K562 (cell line): ENCODE measurements around the gene ZNF319. TPM values are rescaled to one million over a fixed set of nuclear protein-coding genes. Genes with fewer than 3 reads are reported as not detected.
A peak's percentile ranks its signal among the peaks of the same experiment; 100 is the strongest.

Experiments used
- ATAC-seq: fragments of 200-7000 bp; cut with Tn5 transposase; 3 replicates; pipeline ENCODE4 v1.9.1; 2020; ENCODE audit warnings: moderate library complexity
- BruUV-seq: library from RNA; stranded (reverse); fragments of 400-500 nt; replicated peaks from 2 replicates; lab custom pipeline; 2021; lab: Mats Ljungman, UMichigan
- CTCF ChIA-PET: fragments of 300-600 bp; formaldehyde crosslinking; extraction: SDS; loops from one replicate; lab custom pipeline; 2021; ENCODE audit warnings: low intra/inter-chr PET ratio; lab: Yijun Ruan, JAX
- POLR2A ChIA-PET: fragments of 300-600, 350-650 bp; sonication (Branson Sonifier 250); formaldehyde crosslinking; extraction: SDS; loops from one replicate; lab custom pipeline; 2021; ENCODE audit warnings: antibody characterized with exemption, inconsistent platforms; lab: Yijun Ruan, JAX
- DNase-seq, 4 experiments: peaks; one replicate each; pipeline versions ENCODE4 v3.0.0 to v3.0.0-alpha.2; 2011 to 2018; ENCODE audit warnings: low spot score in 3 of 4, mixed read lengths in 3 of 4; ENCODE audit errors: extremely low read depth in 1 of 4
- FAIRE-seq: peaks from 2 replicates; lab custom pipeline; 2011; peaks lifted over from hg19 to GRCh38; lab: Jason Lieb, UNC
- H2AFZ ChIP-seq: 2 replicates; pipeline ENCODE4 v1.6.0; 2011; ENCODE audit warnings: low read depth, low read length, control low read depth, inconsistent platforms
- H3K27ac ChIP-seq: fragments of 200-600 bp; 3 replicates; pipeline ENCODE4 v1.8.0; 2011; ENCODE audit warnings: low read depth, mild to moderate bottlenecking, control low read depth, inconsistent platforms, low read length, moderate library complexity, mixed read lengths; ENCODE audit errors: extremely low read depth
- H3K27me3 ChIP-seq, 2 experiments: fragments of 300-600 bp in 1 of 2; 2 replicates in 1 of 2; 3 replicates in 1 of 2; pipeline versions ENCODE4 v1.6.0 to v1.8.0; 2011; ENCODE audit warnings: inconsistent platforms in 2 of 2, low read length in 2 of 2, mild to moderate bottlenecking in 1 of 2, mixed read lengths in 1 of 2, moderate library complexity in 1 of 2; ENCODE audit not compliant: control insufficient read depth in 2 of 2, insufficient read depth in 2 of 2
- H3K36me3 ChIP-seq: fragments of 300-600 bp; 3 replicates; pipeline ENCODE4 v1.8.0; 2011; ENCODE audit warnings: mild to moderate bottlenecking, low read length, inconsistent platforms; ENCODE audit not compliant: control insufficient read depth, insufficient read depth
- H3K4me1 ChIP-seq, 2 experiments: fragments of 200-600 bp in 1 of 2; replicated peaks in 1 of 2; 2 replicates in 1 of 2; 3 replicates in 1 of 2; pipeline versions ENCODE4 v1.5.1 to v1.8.0; 2011; ENCODE audit warnings: inconsistent platforms in 2 of 2, low read length in 2 of 2, mild to moderate bottlenecking in 1 of 2, mixed read lengths in 1 of 2, moderate library complexity in 1 of 2; ENCODE audit not compliant: control insufficient read depth in 2 of 2, insufficient read depth in 2 of 2
- H3K4me2 ChIP-seq: 2 replicates; pipeline ENCODE4 v1.6.1; 2011; ENCODE audit warnings: low read length, control low read depth, inconsistent platforms, mixed read lengths; ENCODE audit not compliant: insufficient read depth
- H3K4me3 ChIP-seq: fragments of 200-600 bp; sonication (generic), shearing (Covaris generic); 2 replicates; pipeline ENCODE4 v1.5.1; 2016; ENCODE audit warnings: control low read depth, inconsistent platforms
- H3K79me2 ChIP-seq: fragments of 200-600 bp; 3 replicates; pipeline ENCODE4 v1.8.0; 2011; ENCODE audit warnings: low read length, inconsistent platforms; ENCODE audit not compliant: control insufficient read depth, insufficient read depth
- H3K9ac ChIP-seq, 2 experiments: 2 replicates each; pipeline versions ENCODE4 v1.6.0 to v1.6.1; 2011; ENCODE audit warnings: low read depth in 2 of 2, low read length in 2 of 2, control low read depth in 1 of 2, inconsistent platforms in 1 of 2, mild to moderate bottlenecking in 1 of 2, mixed read lengths in 1 of 2; ENCODE audit not compliant: insufficient read depth in 1 of 2
- H3K9me1 ChIP-seq: one replicate; pipeline ENCODE4 v1.6.0; 2011; ENCODE audit warnings: inconsistent platforms, mild to moderate bottlenecking, low read length, moderate library complexity; ENCODE audit not compliant: control insufficient read depth, insufficient read depth
- H3K9me3 ChIP-seq: replicated peaks from 2 replicates; pipeline ENCODE4 v1.5.1; 2011; ENCODE audit warnings: low read depth, low read length, inconsistent platforms; ENCODE audit not compliant: control insufficient read depth, insufficient read depth
- H4K20me1 ChIP-seq: replicated peaks from 2 replicates; pipeline ENCODE4 v1.6.1; 2011; ENCODE audit warnings: low read length, inconsistent platforms, mixed read lengths; ENCODE audit not compliant: control insufficient read depth, insufficient read depth
- ILF3 ChIP-seq: fragments of 450-650 bp; IDR thresholded peaks from 2 replicates; pipeline ENCODE4 v1.6.1; 2018; ENCODE audit warnings: antibody characterized with exemption, mild to moderate bottlenecking, moderate library complexity, borderline replicate concordance
- MCM2 ChIP-seq: fragments of 450-650 bp; IDR thresholded peaks from 2 replicates; pipeline ENCODE4 v1.6.1; 2017; ENCODE audit warnings: low read depth, mild to moderate bottlenecking
- RBM34 ChIP-seq: fragments of 200-400 bp; formaldehyde crosslinking; IDR thresholded peaks from 2 replicates; pipeline ENCODE4 v1.6.1; 2018; ENCODE audit warnings: low read length, borderline replicate concordance; ENCODE audit not compliant: insufficient read depth
- ZNF778 ChIP-seq: fragments of 450-650 bp; formaldehyde crosslinking; IDR thresholded peaks from 2 replicates; pipeline ENCODE4 v1.4.0; 2020; ENCODE audit warnings: mild to moderate bottlenecking, moderate library complexity
- WGBS: fragments of 100-300 bp; shearing (Covaris generic); methylation state at CpG from one replicate; pipeline ENCODE4 v1.1.6; 2016; ENCODE audit warnings: low coverage, mixed read lengths; ENCODE audit not compliant: insufficient coverage; ENCODE audit errors: missing lambda C conversion rate; 5-methylcytosine and 5-hydroxymethylcytosine counted together
- in situ Hi-C: fragments of 300-500 bp; cut with MboI; formaldehyde crosslinking; loops from 4 replicates; pipeline ENCODE4 v1.15.0; 2018; ENCODE audit warnings: inconsistent platforms, mixed read lengths
- intact Hi-C: fragments of 100-400 bp; cut with micrococcal nuclease; formaldehyde crosslinking; loops from 2 replicates; pipeline ENCODE4 v1.14.2; 2022
- polyA plus RNA-seq, 8 experiments: library from polyadenylated mRNA; depleted of rRNA in 4 of 8; stranded (reverse) in 5 of 8; unstranded in 3 of 8; fragments of >200 nt; fragmentation: Nextera tagmentation in 2 of 8; fragmentation: Illumina TruSeq in 1 of 8; extraction: Ambion mirVana in 2 of 8; extraction: Trizol in 1 of 8; gene quantifications; 2 replicates each; pipeline versions ENCODE4 v1.2.1 to v1.2.3, GENCODE V29; 2011 to 2014; ENCODE audit warnings: inconsistent platforms in 1 of 8, missing spikeins in 1 of 8
- total RNA-seq, 7 experiments: library from RNA; depleted of rRNA in 6 of 7; stranded (reverse); fragments of >200 nt in 6 of 7; fragmentation: Illumina TruSeq in 2 of 7; extraction: Trizol in 2 of 7; gene quantifications; 2 replicates each; pipeline versions ENCODE4 v1.2.1 to v1.2.3, GENCODE V29; 2011 to 2021; ENCODE audit warnings: low replicate concordance in 1 of 7
- TF ChIP-seq, protein P1 (sequence below), 2 experiments: IDR thresholded peaks in 1 of 2; conservative IDR thresholded peaks in 1 of 2; 2 replicates each; pipeline ENCODE4 v1.6.1; 2016; ENCODE audit warnings: low read depth in 2 of 2, mild to moderate bottlenecking in 1 of 2, missing compliant biosample characterization in 1 of 2, missing genetic modification characterization in 1 of 2, moderate library complexity in 1 of 2

The ZNF319 gene
- total and polyA plus RNA-seq, 9 of the 15 experiments (the other 6 are each of a cell fraction or from before 2014, with no cell fraction given): 0.20 to 5.7 (median 1.4) TPM

DNA sequence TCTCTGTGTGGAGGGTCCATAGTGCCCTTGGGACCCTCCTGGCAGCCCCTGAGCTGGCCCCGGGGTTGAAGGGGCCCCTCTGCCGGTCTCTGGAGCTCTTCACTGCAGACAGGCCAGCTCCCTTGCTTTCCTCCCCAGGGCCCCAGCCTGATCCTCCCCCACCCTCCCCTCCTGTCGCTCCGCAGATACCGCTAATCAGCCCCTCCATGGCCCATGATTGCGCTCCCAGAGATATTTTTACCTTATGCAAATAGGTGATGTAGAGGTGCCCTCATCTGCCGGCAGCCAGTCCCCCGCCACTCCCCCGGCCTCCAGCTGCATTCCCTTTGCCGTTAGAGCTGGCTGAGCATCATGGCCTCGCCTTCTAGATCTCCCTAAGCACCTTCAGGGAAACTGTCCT is 34.3 kb upstream of the ZNF319 start (continued):
- no peak for TF ChIP-seq RBM34

DNA sequence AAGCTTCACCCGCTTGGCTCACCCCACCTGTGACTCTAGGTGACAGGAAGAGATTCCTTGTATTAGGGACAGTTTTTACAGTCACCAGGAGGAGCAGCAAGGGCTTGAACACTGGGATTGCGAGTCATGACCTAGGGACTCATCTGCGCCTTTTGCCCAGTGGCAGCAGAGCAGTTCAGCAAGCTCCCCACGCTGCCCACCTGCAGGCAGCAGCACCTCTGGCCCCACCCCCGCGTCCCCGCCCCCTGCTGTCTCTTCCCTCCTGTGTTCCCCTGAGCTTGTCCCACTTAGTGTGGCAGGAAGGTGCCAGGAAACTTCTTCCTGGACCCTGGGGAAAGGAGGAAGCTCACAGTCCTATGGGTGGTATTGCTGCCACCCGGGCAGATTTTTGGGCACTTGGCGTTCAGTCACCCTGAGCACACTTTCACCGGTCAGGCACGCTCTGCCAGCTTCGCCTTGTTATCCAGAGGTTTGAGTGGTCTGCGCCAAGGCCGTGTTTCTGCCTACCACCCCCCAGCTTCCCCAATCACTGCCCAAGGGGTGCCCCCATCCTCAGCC is 33.7 kb upstream of the ZNF319 start:
- peaks cover 3% of the 10 kb centered on the region; the same call in 1 of the 3 replicates for H3K79me2 ChIP-seq
- in situ Hi-C loops (loop anchor here (5.0 kb wide), 1 partner anchor 83 kb away; no protein-coding TSS in a partner anchor), intact Hi-C loops (no loop called here)
- WGBS: 62% methylated on average over 6 of the region's 14 CpGs
- no peaks in the 10 kb centered on the region for H3K9me3 ChIP-seq
- FAIRE-seq: no peak
- peaks cover 16% of the 10 kb centered on the region; the same call in 2 of the 3 replicates for H3K36me3 ChIP-seq
- peak in 2 of 4 experiments; percentile 33 to 42 for DNase-seq
- POLR2A ChIA-PET: interaction anchor here (0.7 kb wide), 1 partner anchor 75 kb away, joined by 3 read pairs; no protein-coding TSS in a partner anchor
- no TSS peak for BruUV-seq
- peaks cover 16% of the 10 kb centered on the region for H3K9me1 ChIP-seq
- ATAC-seq: no peak
- no peak overlapping the region for H3K27ac ChIP-seq
- no peaks in the 10 kb centered on the region for H3K27me3 ChIP-seq
- CTCF ChIA-PET: no interaction called here
- H4K20me1 ChIP-seq: peaks cover 17% of the 10 kb centered on the region
- peaks cover 33 to 55% of the 10 kb centered on the region in 2 experiments for H3K4me1 ChIP-seq
- peak overlapping the region in 1 of 2 experiments; percentile 57; a peak in 1 of 4 replicates for H3K9ac ChIP-seq
- no peak overlapping the region for H2AFZ ChIP-seq
- TF ChIP-seq, protein P1, sequence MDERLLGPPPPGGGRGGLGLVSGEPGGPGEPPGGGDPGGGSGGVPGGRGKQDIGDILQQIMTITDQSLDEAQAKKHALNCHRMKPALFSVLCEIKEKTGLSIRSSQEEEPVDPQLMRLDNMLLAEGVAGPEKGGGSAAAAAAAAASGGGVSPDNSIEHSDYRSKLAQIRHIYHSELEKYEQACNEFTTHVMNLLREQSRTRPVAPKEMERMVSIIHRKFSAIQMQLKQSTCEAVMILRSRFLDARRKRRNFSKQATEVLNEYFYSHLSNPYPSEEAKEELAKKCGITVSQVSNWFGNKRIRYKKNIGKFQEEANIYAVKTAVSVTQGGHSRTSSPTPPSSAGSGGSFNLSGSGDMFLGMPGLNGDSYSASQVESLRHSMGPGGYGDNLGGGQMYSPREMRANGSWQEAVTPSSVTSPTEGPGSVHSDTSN (CRISPR knock-in tag; IDR thresholded peaks at IDR 0.05; ENCODE audit: low read depth): no peak
- TF ChIP-seq, protein P1 (tag; conservative IDR thresholded peaks at IDR 0.05; ENCODE audit: low read depth): no peak
- TF ChIP-seq ILF3: no peak
- TF ChIP-seq MCM2: no peak
- TF ChIP-seq ZNF778 (CRISPR knock-in tag): no peak
- H3K4me3 ChIP-seq: no peak overlapping the region
- H3K4me2 ChIP-seq: peak overlapping the region; percentile 41; the same call in 1 of the 2 replicates
